Esophagus squamous epithelium (tissue), 5 donors: Measurements from ENCODE around the gene OLFM2. TPM values are rescaled to one million over a fixed set of nuclear protein-coding genes. Genes with fewer than 3 reads are reported as not detected.

Experiments used
- DNase-seq: peaks from one replicate; lab custom pipeline; 2025; lab: John Stamatoyannopoulos, UW
- H3K27ac ChIP-seq, 4 donors: fragments of 200-600 bp; sonication (generic); one replicate each; pipeline ENCODE4 v1.5.1; 2016 to 2019; ENCODE audit warnings: mild to moderate bottlenecking in 1 of 4
- H3K27me3 ChIP-seq, 4 donors: fragments of 200-600 bp; sonication (generic); 1 replicate in 3 of 4; 2 replicates in 1 of 4; pipeline versions ENCODE4 v1.5.1 to v1.6.0; 2017 to 2021; ENCODE audit warnings: antibody characterized with exemption in 1 of 4
- H3K36me3 ChIP-seq, 3 donors: fragments of 200-600 bp; sonication (generic); one replicate each; pipeline ENCODE4 v1.5.1; 2016 to 2019
- H3K4me1 ChIP-seq, 3 donors: fragments of 200-600 bp; sonication (generic); one replicate each; pipeline ENCODE4 v1.5.1; 2017 to 2019
- H3K4me3 ChIP-seq, 4 donors: fragments of 200-600 bp; sonication (generic); 1 replicate in 3 of 4; 2 replicates in 1 of 4; pipeline ENCODE4 v1.5.1; 2016 to 2019; ENCODE audit warnings: mild to moderate bottlenecking in 2 of 4, moderate library complexity in 1 of 4
- H3K9me3 ChIP-seq, 3 donors: fragments of 200-600 bp; sonication (generic); one replicate each; pipeline ENCODE4 v1.5.1; 2016 to 2019
- POLR2A ChIP-seq, 4 donors: fragments of 450-650 bp; IDR thresholded peaks; one replicate each; pipeline ENCODE4 v1.6.1; 2017; ENCODE audit warnings: antibody characterized with exemption in 4 of 4, mild to moderate bottlenecking in 4 of 4, moderate library complexity in 3 of 4
- WGBS, 2 donors: methylation state at CpG; one replicate each; pipeline ENCODE4 v1.1.5; 2018; 5-methylcytosine and 5-hydroxymethylcytosine counted together
- intact Hi-C: fragments of 100-400 bp; cut with DNase I; formaldehyde crosslinking; loops from one replicate; pipeline ENCODE4 v1.15.0; 2022
- total RNA-seq, 4 donors: library from RNA; depleted of rRNA; stranded (reverse); fragments of >200 nt; gene quantifications; one replicate each; pipeline ENCODE4 v1.1.0, GENCODE V29; 2016
- TF ChIP-seq, protein P1 (sequence below), 6 experiments: fragments of 450-650 bp in 4 of 6; fragments of 200-600 bp in 2 of 6; sonication (generic) in 2 of 6; IDR thresholded peaks; one replicate each; pipeline ENCODE4 v1.5.1; 2016 to 2019; ENCODE audit warnings: antibody characterized with exemption in 6 of 6, mild to moderate bottlenecking in 4 of 6, moderate library complexity in 4 of 6
- donor health status: DM: yes; HTN: yes; CAD: no.

OLFM2 gene
- total RNA-seq, 4 donors from 2014 or later = 8.6 to 14.6 (median 9.8) TPM

GRCh38 chr19:9901642-9902041 is 34.7 kb downstream of the OLFM2 start:
- Histone ChIP-seq H3K27ac (no peak overlapping the region), H3K36me3 (no peaks in the 10 kb centered on the region), H3K9me3 (no peaks in the 10 kb centered on the region), H3K4me1 (no peaks in the 10 kb centered on the region), H3K27me3 (peaks cover 0 to 8% (median 0%) of the 10 kb centered on the region in 4 donors), H3K4me3 (no peak overlapping the region)
- no peak for DNase-seq
- WGBS, 2 donors = 52 to 70% methylated on average over 5 of the region's 5 CpGs
- intact Hi-C loops = no loop called here
- TF ChIP-seq, protein P1, sequence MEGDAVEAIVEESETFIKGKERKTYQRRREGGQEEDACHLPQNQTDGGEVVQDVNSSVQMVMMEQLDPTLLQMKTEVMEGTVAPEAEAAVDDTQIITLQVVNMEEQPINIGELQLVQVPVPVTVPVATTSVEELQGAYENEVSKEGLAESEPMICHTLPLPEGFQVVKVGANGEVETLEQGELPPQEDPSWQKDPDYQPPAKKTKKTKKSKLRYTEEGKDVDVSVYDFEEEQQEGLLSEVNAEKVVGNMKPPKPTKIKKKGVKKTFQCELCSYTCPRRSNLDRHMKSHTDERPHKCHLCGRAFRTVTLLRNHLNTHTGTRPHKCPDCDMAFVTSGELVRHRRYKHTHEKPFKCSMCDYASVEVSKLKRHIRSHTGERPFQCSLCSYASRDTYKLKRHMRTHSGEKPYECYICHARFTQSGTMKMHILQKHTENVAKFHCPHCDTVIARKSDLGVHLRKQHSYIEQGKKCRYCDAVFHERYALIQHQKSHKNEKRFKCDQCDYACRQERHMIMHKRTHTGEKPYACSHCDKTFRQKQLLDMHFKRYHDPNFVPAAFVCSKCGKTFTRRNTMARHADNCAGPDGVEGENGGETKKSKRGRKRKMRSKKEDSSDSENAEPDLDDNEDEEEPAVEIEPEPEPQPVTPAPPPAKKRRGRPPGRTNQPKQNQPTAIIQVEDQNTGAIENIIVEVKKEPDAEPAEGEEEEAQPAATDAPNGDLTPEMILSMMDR (IDR thresholded peaks at IDR 0.05) = no peak
- no peak for TF ChIP-seq POLR2A (IDR thresholded peaks at IDR 0.05)

DNA sequence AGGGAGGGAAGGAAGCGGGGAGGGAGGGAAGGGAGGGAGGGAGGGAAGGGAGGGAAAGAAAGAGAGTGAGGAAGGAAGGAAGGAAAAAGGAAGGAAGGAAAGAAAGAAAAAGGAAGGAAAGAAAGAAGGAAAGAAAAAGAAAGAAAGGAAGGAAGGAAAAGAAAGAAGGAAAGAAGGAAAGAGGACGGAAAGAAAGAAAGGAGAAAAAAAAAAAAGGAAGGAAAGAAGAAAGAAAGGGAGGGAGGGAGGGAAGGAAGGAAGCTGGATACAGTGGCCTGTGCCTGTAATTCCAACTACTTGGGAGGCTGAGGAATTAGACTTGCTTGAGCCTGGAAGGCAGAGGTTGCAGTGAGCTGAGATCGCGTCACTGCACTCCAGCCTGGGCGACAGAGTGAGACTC is 35.3 kb downstream of the OLFM2 start:
- Histone ChIP-seq H3K9me3 (no peaks in the 10 kb centered on the region), H3K27ac (no peak overlapping the region), H3K36me3 (no peaks in the 10 kb centered on the region), H3K4me1 (no peaks in the 10 kb centered on the region), H3K4me3 (no peak overlapping the region), H3K27me3 (peaks cover 0 to 8% (median 0%) of the 10 kb centered on the region in 4 donors)
- 83 to 84% methylated on average over 4 to 5 of the region's 5 CpGs for WGBS, 2 donors
- TF ChIP-seq, protein P1 (IDR thresholded peaks at IDR 0.05) = no peak
- no peak for TF ChIP-seq POLR2A (IDR thresholded peaks at IDR 0.05)
- intact Hi-C loops = no loop called here
- no peak for DNase-seq

- H3K4me1 ChIP-seq = no peaks in the 10 kb centered on the region
- H3K4me3 ChIP-seq = no peak overlapping the region
- H3K27ac ChIP-seq = no peak overlapping the region
- H3K36me3 ChIP-seq = no peaks in the 10 kb centered on the region
- 61 to 78% methylated on average over 5 to 6 of the region's 6 CpGs for WGBS, 2 donors
- H3K9me3 ChIP-seq = no peaks in the 10 kb centered on the region
- no peak for TF ChIP-seq POLR2A (IDR thresholded peaks at IDR 0.05)
- TF ChIP-seq, protein P1 (IDR thresholded peaks at IDR 0.05) = no peak
- no peak for DNase-seq
- intact Hi-C loops = no loop called here
- no peaks in the 10 kb centered on the region for H3K27me3 ChIP-seq
These were observed 44.5 kb downstream of the OLFM2 start for GRCh38 chr19:9891609-9892373.

GRCh38 chr19:9885077-9885552 is 51.2 kb downstream of the OLFM2 start:
- Histone ChIP-seq H3K4me3 (no peak overlapping the region), H3K27ac (no peak overlapping the region), H3K36me3 (no peaks in the 10 kb centered on the region), H3K9me3 (no peaks in the 10 kb centered on the region), H3K4me1 (peaks cover 0 to 15% (median 10%) of the 10 kb centered on the region in 3 donors), H3K27me3 (peaks cover 0 to 4% (median 0%) of the 10 kb centered on the region in 4 donors)
- 26 to 39% methylated on average over 5 to 7 of the region's 8 CpGs for WGBS, 2 donors
- intact Hi-C loops = no loop called here
- DNase-seq = no peak
- TF ChIP-seq, protein P1 (IDR thresholded peaks at IDR 0.05) = peak in 1 of 6 experiments; percentile 24
- no peak for TF ChIP-seq POLR2A (IDR thresholded peaks at IDR 0.05)

- H3K4me1 ChIP-seq = peaks cover 0 to 15% (median 10%) of the 10 kb centered on the region in 3 donors
- TF ChIP-seq, protein P1 (IDR thresholded peaks at IDR 0.05) = no peak
- TF ChIP-seq POLR2A (IDR thresholded peaks at IDR 0.05) = no peak
- H3K27ac ChIP-seq = no peak overlapping the region
- peaks cover 0 to 4% (median 0%) of the 10 kb centered on the region in 4 donors for H3K27me3 ChIP-seq
- 22 to 27% methylated on average over 8 to 9 of the region's 12 CpGs for WGBS, 2 donors
- no peaks in the 10 kb centered on the region for H3K9me3 ChIP-seq
- intact Hi-C loops = no loop called here
- no peak for DNase-seq
- H3K4me3 ChIP-seq = no peak overlapping the region
- H3K36me3 ChIP-seq = no peaks in the 10 kb centered on the region
These were observed 52.6 kb downstream of the OLFM2 start for GRCh38 chr19:9883764-9884163.
